Transverse colon (tissue), 4 donors: Measurements from ENCODE around the gene STIM1. TPM values are rescaled to one million over a fixed set of nuclear protein-coding genes. Genes with fewer than 3 reads are reported as not detected.

Experiments
- DNase-seq: peaks from one replicate; pipeline ENCODE4 v3.0.0-alpha.2; 2019
- H3K27ac ChIP-seq, 4 donors: fragments of 200-600 bp; sonication (generic); 2 replicates each; pipeline ENCODE4 v1.5.1; 2016 to 2018; ENCODE audit warnings: inconsistent platforms in 4 of 4
- H3K27me3 ChIP-seq: fragments of 200-600 bp; sonication (generic); 2 replicates; pipeline ENCODE4 v1.5.1; 2017; ENCODE audit warnings: inconsistent platforms
- H3K36me3 ChIP-seq, 4 donors: fragments of 200-600 bp; sonication (generic); 2 replicates each; pipeline ENCODE4 v1.5.1; 2017 to 2019; ENCODE audit warnings: inconsistent platforms in 4 of 4
- H3K4me1 ChIP-seq, 4 donors: fragments of 200-600 bp; sonication (generic); 2 replicates each; pipeline ENCODE4 v1.5.1; 2017 to 2020; ENCODE audit warnings: inconsistent platforms in 4 of 4
- H3K4me3 ChIP-seq, 4 donors: fragments of 200-600 bp; sonication (generic); 1 replicate in 1 of 4; 2 replicates in 3 of 4; pipeline versions ENCODE4 v1.5.1 to v1.6.1; 2017 to 2019; ENCODE audit warnings: inconsistent platforms in 4 of 4
- H3K9me3 ChIP-seq, 2 donors: fragments of 200-600 bp; sonication (generic); 2 replicates each; pipeline ENCODE4 v1.5.1; 2017 to 2019; ENCODE audit warnings: inconsistent platforms in 2 of 2
- CTCF ChIP-seq, 5 experiments: fragments of 200-600 bp in 3 of 5; fragments of 450-650 bp in 2 of 5; sonication (generic) in 3 of 5; IDR thresholded peaks; 1 replicate in 2 of 5; 2 replicates in 3 of 5; pipeline ENCODE4 v1.5.1; 2016 to 2017; ENCODE audit warnings: antibody characterized with exemption in 5 of 5, inconsistent platforms in 3 of 5, mild to moderate bottlenecking in 2 of 5, moderate library complexity in 1 of 5
- EP300 ChIP-seq: sonication (generic); formaldehyde crosslinking; IDR thresholded peaks from one replicate; pipeline ENCODE4 v1.6.1; 2017; ENCODE audit warnings: antibody characterized with exemption, low read depth
- POLR2A ChIP-seq: fragments of 450-650 bp; IDR thresholded peaks from one replicate; pipeline ENCODE4 v1.6.1; 2016; ENCODE audit warnings: antibody characterized with exemption, mild to moderate bottlenecking, moderate library complexity
- POLR2AphosphoS5 ChIP-seq, 3 donors: sonication (generic); formaldehyde crosslinking; IDR thresholded peaks; one replicate each; pipeline ENCODE4 v1.6.1; 2016; ENCODE audit warnings: antibody characterized with exemption in 3 of 3
- WGBS, 2 donors: methylation state at CpG; one replicate each; pipeline ENCODE4 v1.1.5; 2018; ENCODE audit warnings: low coverage in 1 of 2; 5-methylcytosine and 5-hydroxymethylcytosine counted together
- in situ Hi-C, 4 donors: fragments of 200-750 bp; cut with MboI; loops; one replicate each; pipeline versions ENCODE4 v1.15.0 to v1.15.1; 2017; ENCODE audit warnings: low sequenced_read_pairs in 3 of 4, low pct_ligation_motif_present in 1 of 4, low pct_unique_long_range_greater_than_20kb in 1 of 4
- intact Hi-C: fragments of 100-400 bp; cut with DNase I; formaldehyde crosslinking; loops from one replicate; pipeline ENCODE4 v1.15.1; 2023; ENCODE audit warnings: low total_unique reads
- total RNA-seq, 4 donors: library from RNA; depleted of rRNA; stranded (reverse); fragments of >200 nt; gene quantifications; one replicate each; pipeline ENCODE4 v1.1.0, GENCODE V29; 2016

Gene STIM1
- total RNA-seq, 4 donors from 2014 or later = 41.2 to 79.3 (median 48.0) TPM

DNA sequence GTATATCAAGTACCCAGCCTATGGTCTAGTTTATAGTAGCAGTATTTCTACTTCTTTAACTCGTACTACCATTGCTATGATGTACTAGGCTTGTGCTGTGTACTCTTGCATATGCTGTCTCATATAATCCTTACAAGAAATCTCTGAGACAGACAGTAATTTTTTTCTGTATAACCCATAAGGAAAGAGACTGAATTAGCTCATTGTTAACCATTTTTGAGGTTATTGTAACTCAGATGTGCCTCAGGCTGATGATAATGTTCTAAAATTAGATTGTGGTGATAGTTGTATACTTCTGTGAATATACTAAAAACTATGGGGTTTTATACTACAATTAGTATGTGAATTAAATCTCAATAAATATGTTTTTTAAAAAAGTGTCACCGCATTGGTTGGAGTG lies 127.0 kb downstream of the STIM1 start:
- in situ Hi-C loops = no loop called here
- Histone ChIP-seq H3K27ac (no peak overlapping the region), H3K27me3 (no peaks in the 10 kb centered on the region), H3K4me3 (no peak overlapping the region), H3K36me3 (no peaks in the 10 kb centered on the region), H3K4me1 (peaks cover 0 to 21% (median 6%) of the 10 kb centered on the region in 4 donors), H3K9me3 (no peaks in the 10 kb centered on the region)
- TF ChIP-seq CTCF (IDR thresholded peaks at IDR 0.05) (no peak), POLR2AphosphoS5 (IDR thresholded peaks at IDR 0.05) (no peak), EP300 (no peak), POLR2A (no peak)
- DNase-seq = no peak
- intact Hi-C loops = no loop called here
- 86 to 94% methylated on average over 2 of the region's 2 CpGs for WGBS, 2 donors

- H3K4me3 ChIP-seq = no peak overlapping the region
- intact Hi-C loops (no loop called here), in situ Hi-C loops (no loop called here)
- H3K4me1 ChIP-seq = peaks cover 0 to 21% (median 8%) of the 10 kb centered on the region in 4 donors
- no peak for DNase-seq
- no peaks in the 10 kb centered on the region for H3K9me3 ChIP-seq
- H3K27me3 ChIP-seq = no peaks in the 10 kb centered on the region
- WGBS, 2 donors = 88% methylated on average over 3 of the region's 3 CpGs; no CpG with 5 or more reads in 1 of the 2 donors
- TF ChIP-seq EP300 = no peak
- H3K27ac ChIP-seq = no peak overlapping the region
- H3K36me3 ChIP-seq = no peaks in the 10 kb centered on the region
Measured at GRCh38 chr11:3983101-3983500, 127.6 kb downstream of the STIM1 start.

DNA sequence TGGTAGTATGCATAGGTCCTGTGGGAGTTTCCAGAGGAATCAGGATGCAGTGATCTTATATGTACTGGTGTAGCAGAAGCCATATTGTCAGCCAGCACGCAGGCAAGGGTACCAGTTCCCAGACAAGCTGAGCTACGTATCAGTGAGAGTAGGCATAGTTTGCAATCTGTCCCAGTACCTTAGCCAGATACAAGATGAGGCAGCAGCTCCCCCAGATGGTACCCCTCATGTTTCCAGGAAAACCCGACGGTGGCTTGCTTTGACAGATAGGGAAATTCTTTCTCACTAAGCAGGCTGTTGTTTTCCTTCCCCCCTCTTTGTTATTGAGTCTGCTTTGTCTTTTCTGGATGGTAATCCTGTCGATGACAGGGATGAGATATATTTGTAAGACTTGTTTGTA lies 129.4 kb downstream of the STIM1 start:
- intact Hi-C loops (no loop called here), in situ Hi-C loops (no loop called here)
- H3K4me1 ChIP-seq = peaks cover 0 to 21% (median 8%) of the 10 kb centered on the region in 4 donors
- no peak overlapping the region for H3K4me3 ChIP-seq
- DNase-seq = no peak
- WGBS, 2 donors = 43 to 61% methylated on average over 1 to 5 of the region's 5 CpGs
- H3K27ac ChIP-seq = no peak overlapping the region
- H3K36me3 ChIP-seq = no peaks in the 10 kb centered on the region
- no peaks in the 10 kb centered on the region for H3K27me3 ChIP-seq
- H3K9me3 ChIP-seq = no peaks in the 10 kb centered on the region
- TF ChIP-seq POLR2AphosphoS5 (IDR thresholded peaks at IDR 0.05) = no peak
- no peak for TF ChIP-seq EP300
- no peak for TF ChIP-seq CTCF (IDR thresholded peaks at IDR 0.05)

- Histone ChIP-seq H3K36me3 (no peaks in the 10 kb centered on the region), H3K4me3 (no peak overlapping the region), H3K9me3 (no peaks in the 10 kb centered on the region), H3K4me1 (peaks cover 0 to 21% (median 8%) of the 10 kb centered on the region in 4 donors), H3K27ac (no peak overlapping the region), H3K27me3 (no peaks in the 10 kb centered on the region)
- intact Hi-C loops (no loop called here), in situ Hi-C loops (no loop called here)
- no peak for DNase-seq
- no peak for TF ChIP-seq CTCF (IDR thresholded peaks at IDR 0.05)
- no peak for TF ChIP-seq POLR2AphosphoS5 (IDR thresholded peaks at IDR 0.05)
- TF ChIP-seq POLR2A = no peak
- TF ChIP-seq EP300 = no peak
Measured at GRCh38 chr11:3985631-3986030, 130.2 kb downstream of the STIM1 start.

GRCh38 chr11:3986301-3986700 lies 130.8 kb downstream of the STIM1 start:
- in situ Hi-C loops (no loop called here), intact Hi-C loops (no loop called here)
- TF ChIP-seq POLR2A (no peak), CTCF (IDR thresholded peaks at IDR 0.05) (no peak), POLR2AphosphoS5 (IDR thresholded peaks at IDR 0.05) (no peak), EP300 (no peak)
- Histone ChIP-seq H3K36me3 (no peaks in the 10 kb centered on the region), H3K27ac (no peak overlapping the region), H3K27me3 (no peaks in the 10 kb centered on the region), H3K4me3 (no peak overlapping the region), H3K4me1 (peaks cover 0 to 21% (median 8%) of the 10 kb centered on the region in 4 donors), H3K9me3 (no peaks in the 10 kb centered on the region)
- 79 to 85% methylated on average over 1 of the region's 1 CpG for WGBS, 2 donors
- DNase-seq = no peak
